Measurements from ENCODE around the gene WNT1.

Gene WNT1

DNA sequence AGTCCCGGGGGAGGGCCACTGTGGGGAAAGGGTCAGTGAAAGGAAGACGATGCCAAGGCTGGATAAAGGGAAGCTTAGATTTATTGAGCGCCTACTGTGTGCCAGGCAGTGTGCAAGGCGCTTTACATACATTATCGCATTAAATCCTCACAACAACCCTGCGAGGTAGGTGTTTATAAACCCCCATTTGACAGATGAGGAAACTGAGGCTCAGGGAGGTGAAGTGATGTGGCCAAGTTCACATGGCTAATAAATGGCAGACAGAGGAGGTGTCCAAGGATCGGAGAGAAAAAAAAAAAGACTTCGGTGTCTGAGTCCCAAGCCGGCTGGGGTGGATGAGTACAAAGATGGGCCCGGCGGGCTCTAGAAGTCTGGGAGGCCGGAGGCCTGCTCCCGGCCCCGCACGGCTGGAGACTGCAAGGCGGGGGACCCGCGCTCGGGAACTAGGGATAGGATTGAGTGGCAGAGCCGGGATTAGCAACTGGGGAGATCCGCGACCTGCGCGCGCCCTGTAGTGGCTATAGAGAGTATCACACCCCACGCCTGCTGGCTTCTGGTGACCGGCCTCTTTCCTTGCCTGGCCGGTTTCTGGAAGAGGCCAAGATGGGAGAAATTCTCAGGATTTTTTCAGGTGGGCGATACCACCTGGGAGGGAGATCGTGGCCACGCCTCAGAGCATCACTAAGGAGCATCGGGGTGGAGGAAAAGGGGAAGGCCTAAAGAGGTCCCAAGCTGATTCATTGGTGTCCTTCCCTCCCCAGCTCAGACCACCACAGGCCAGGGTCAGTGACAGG lies 17.2 kb downstream of the WNT1 start:
- peak; percentile 76 to 94 (median 85) for DNase-seq
- intact Hi-C loops (cut with DNase I), result no loop called here

DNA sequence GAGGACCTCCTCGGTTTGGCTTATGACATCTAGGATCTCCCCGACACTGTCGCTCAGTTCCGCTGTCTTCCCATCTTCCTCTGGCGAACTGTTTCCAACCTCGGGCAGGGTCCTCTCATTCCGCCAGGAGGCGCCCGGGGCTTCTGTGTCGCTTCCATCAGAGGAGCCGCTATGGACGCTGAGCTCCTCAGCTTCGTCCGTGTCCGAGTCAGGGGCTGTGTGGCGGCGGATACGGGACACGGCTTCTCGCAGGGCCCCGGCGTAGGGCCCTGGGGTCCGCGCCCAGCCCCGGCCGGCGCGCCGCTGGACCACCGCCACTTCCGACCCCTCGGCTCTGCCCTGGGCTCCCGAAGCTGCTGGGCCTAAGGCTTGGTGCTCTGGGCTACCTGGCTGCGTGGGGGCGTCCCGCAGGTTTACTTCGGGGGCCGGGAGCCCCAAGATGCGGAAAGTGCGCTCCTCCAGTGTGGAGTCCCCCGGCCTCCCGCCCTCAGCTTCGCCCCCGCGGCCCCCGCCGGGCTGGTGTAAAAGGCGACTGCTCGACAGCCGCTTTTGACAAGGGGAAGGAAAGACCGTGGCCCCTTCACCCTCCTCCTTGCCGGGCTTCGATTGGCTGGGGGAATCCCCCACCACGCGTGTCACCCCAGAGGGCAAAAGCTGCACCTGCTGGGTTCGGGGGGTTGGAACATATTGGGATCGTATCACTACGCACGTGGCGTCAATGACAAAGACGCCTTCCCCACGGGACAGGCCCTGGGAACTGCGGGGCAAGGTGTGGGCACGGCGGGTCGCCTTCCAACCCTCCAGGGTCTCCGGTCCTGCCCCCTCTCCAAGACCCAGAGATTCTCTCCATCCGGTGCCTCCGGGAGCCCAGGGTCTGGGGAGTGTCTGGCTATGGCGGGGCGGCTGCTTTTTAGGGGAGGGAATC lies 18.9 kb downstream of the WNT1 start:
- peak; percentile 65 to 92 (median 84) for DNase-seq
- intact Hi-C loops (cut with DNase I), result no loop called here

DNA sequence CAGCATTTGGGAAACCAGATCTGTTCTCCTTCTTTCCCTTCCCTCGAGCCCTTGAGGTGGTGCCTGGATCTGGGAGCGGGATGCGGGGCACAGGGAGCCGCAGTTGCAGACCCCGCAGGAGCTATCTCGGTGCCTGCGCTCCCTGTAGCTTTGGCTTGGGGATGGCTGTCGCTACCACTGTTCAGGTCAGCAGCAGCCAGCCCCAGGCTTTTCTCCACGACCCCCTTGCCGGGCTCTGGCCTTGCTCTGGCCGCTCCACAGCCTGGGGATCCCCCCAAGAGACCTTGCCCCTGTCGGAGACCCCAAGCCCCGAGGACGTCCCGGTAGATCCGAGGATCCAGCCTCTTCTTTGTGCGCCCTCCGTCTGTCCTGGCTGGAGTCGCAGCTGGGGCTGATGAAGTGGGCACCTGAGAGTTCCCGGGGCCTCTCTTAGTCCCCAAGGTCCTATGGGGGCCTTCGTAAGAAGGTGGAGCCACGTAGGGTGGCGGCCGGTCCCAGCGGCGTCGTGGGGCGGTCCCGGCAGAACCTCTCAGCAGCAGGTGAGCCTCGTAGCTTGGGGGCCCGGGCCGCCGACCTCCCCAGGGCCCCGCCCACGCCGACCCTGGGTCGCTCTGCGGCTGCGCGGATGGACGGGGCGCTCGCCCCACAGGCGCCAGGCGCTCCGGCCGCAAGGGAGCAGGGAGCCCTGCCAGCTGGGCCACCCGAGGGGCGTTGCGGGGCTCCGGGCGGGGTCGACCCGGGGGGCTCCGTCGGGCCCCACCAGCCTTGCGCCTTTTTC lies 19.8 kb downstream of the WNT1 start:
- intact Hi-C loops (cut with DNase I), result no loop called here
- peak in 23 of 42 donors; percentile 19 to 65 (median 47) for DNase-seq

DNA sequence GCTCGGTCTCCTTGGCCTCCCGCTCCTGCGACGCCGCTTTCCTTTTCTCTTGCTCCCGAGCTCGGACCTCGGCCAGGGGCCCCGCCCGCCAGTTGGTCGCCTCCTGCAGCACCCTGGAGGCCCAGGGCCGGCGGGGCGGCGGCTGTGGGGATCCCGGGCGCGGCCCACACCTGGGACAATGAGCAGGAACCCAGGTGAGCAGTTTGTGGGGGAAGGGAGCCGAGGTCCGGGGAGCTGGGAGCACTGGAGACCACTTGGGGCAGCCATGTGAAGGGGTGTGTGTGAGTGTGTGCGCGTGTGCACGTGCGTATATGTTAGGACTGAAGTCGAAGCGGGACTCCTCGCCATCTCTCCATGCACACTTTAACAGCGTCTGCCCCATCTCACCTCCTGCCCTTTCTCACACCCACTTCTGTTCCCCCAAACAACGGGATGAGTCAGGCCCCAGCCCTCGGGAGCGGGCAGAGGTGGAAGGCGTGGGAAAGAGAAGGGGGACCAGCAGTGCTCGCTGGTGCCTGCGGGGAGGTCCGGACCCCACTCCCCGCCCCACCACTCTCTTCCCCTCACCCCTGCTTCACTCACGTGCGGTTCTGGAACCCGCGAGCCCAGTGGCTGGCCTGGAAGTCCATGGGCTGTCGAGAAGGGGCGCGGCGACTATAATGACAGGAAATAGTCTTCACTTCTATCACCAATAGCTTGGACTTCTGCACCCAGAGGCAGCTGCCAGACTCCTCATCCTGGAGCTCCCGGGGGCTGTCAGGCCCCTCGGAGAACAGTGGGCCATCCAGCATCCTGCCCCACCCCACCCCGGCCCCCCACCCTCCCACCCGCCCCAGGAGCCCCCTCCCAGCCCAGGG lies 20.6 kb downstream of the WNT1 start:
- intact Hi-C loops (cut with DNase I), result no loop called here
- DNase-seq, result peak in 32 of 42 donors; percentile 30 to 85 (median 63)

DNA sequence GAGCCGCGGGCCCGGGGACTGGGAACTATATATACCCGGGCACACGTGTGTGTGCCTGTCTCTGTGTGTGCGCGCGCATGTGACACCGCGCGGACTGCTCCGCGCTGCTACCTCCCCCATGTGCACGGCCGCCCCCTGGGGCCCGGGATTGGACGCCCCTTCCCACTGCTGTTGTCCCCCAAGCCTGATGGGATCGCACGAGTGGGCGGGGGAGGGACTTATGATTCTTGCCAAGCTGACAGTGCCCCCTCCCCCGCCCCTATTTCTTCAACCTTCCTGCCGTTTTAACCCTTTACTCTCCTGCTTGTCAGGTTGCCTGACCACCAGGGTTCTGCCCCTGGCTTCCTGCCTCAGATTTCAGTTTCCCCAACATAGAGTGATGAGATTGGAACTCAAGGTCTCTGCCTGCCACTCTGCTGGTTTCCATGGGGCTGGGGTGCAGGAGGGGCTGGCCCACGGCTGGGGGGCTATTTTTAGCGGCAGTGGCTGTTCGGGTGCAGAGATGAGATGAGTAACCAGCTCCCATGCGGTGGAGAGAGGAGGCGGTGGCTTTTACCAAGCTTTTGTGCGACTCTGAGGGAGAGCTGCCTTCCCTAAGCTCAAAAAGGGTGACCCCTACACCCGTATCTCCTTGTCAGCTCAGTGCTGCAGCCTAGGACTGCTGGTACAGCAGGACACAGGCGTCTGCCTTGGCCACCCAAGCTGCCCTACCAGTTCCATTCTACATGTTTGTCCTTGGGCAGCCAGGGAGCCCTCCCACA lies 21.4 kb downstream of the WNT1 start, which contains the start of gene DDN:
Gene DDN, minus strand, starts transcription at position 5 of the 761 bp plus-strand sequence. CDS start 88 bp downstream, outside the sequence.
- intact Hi-C loops (cut with DNase I), result no loop called here
- peak in 40 of 42 donors; percentile 47 to 88 (median 72) for DNase-seq

DNA sequence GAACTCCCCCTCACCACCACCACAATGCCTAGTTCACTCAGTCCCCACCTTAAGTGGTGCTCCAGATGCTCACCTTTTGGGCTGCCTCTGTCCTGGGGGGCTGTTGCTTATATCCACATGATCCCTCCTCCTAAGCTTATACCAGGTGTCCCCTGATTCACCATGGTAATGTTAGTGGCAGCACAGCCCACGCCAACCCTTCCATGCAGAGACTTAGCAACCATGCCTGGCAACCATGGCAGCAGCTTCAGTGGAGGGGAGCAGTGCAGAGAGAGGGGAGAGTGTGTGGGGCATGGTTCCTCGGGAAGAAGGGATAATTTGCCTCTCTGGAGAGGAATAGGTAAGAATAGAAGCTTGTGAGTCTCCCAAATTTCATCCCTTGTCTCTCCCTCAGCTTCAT lies 22.2 kb downstream of the WNT1 start:
- intact Hi-C loops (cut with DNase I), result no loop called here
- DNase-seq, result peak in 41 of 42 donors; percentile 42 to 93 (median 75)

DNA sequence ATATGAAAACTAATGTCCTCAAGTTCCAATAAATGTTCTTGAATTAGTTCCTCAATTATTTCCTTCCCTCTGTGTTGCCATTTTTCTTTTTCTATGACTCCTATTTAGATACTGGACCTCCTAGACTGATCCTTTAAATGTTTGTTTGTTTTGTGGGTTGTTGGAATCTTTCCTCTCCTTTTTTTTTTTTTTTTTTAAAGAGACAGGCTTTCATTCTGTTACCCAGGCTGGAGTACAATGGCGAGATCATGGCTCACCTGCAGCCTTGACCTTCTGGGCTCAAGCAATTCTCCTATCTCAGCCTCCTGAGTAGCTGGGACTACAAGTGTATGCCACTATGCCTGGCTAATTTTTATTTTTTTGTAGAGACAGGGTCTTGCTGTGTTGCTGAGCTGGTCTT lies 30.8 kb downstream of the WNT1 start:
- no peak for DNase-seq
- intact Hi-C loops (cut with DNase I), result no loop called here

DNA sequence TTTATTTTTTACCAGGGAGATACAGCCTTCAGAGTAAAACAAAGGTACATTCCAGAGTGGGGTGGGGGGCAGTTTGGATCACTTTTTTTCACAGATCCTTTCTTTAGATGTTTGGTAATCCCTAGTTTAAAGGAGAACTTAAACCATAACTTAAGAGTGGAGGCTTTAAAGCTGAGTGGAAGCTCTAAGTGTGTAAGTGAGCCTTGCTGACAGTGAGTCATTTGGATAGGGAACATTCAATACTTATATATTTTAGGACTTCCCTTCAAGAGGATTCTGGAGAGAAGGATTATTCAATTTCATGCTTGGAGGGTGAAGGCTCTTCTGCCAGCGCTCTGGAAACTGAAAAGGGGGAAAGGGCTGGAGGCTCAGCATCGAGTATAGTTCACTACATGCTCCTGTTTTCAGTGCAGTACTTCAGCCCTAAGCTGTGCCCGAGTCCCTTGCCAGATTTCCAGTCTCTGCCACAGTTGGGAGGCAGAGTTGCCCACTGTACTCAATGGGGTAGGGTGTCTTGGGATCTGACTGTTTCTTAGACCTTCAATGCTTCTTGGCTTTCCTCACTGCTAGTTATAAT lies 32.1 kb downstream of the WNT1 start:
- DNase-seq, result no peak
- intact Hi-C loops (cut with DNase I), result no loop called here

DNA sequence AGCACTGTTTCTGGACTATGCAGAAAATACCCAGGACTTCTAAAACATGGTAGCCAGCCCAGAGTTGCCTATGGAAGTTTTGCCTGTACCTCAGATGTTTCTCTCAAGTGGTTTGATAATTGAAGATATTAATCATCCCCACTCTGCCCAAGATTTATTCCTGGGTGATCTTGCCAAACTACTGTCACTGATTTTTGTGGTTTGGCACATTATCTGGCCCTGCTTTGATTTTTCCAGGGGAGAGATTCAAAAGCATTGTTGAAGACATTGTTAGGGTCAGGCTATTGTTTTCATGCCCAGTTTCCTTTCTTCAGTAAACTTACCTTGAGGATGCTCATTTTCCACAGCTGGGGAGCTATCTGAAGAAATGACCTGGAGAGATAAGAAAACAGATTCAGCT lies 34.6 kb downstream of the WNT1 start:
- intact Hi-C loops (cut with DNase I), result no loop called here
- no peak for DNase-seq

DNA sequence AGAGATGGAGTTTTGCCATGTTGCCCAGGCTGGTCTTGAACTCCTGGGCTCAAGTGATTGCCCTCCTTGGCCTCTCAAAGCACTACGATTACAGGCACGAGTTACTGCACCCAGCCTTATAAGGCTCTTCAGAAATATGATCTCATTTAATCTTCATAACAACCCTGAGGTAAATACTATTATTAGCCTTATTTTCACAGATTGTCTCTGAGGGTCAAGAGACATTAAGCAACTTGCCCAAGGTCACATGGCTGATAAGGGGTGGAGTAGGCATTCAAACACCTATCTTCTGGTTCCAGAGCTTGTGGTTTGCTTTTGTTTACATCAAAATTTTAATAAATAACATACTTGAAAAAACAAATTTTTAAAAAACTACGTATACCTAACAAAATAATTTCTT lies 35.3 kb downstream of the WNT1 start:
- DNase-seq, result no peak
- intact Hi-C loops (cut with DNase I), result no loop called here

DNA sequence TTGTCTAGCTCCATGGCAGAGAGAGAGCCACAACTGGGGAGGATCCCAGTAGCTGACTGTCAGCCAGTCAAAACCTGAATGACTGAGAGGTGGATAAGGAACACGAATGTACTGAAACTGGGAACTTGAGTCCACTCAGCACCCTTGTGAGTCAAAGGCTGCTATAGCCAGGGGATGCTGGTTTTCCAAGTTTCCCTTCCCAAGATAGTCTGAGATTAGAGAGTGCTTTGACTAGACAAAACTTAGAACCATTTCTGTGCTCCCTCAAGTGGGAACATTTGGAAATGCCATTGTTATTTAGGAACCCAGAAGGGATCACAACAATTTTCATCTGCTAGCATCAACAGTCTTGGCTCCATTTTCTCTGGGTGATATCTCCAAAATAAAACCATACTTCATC lies 36.4 kb downstream of the WNT1 start:
- DNase-seq, result no peak
- intact Hi-C loops (cut with DNase I), result no loop called here

DNA sequence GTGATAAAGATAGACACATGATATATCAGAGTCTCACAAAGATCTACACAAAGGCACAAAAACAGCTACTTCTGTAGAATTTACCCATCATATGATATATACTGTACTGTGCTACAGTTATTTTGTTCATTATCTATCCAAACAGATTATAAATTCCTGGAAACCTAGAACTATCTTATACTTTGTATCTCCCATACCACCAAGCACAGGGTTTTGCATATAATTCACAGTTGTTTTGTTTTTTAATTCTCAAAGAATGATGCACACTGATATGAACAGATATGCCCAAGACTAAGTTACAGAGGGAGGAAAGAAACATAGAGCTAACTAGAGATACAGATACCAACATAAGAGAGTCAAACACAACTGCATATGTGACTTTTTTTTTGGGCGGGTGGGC lies 37.1 kb downstream of the WNT1 start:
- intact Hi-C loops (cut with DNase I), result no loop called here
- DNase-seq, result no peak

DNA sequence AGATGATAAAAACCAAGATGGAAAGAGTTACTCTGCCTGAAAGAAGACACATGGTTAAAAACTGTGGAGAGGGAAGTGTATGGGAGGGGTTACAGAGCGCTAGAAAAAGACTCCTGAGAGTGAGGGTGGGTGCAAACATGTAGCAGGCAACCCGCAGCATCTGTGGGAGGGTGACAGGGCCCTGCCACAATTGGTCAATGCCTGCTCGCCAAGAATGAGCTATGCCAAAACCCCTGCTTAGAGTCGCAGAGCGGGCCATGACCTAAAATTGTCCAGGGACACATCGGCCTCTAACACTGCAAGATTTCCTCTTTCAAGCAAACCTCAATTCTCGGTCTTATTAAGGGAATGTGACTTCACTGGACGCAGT lies 39.8 kb downstream of the WNT1 start:
- peak in 11 of 42 donors; percentile 15 to 59 (median 37) for DNase-seq
- intact Hi-C loops (cut with DNase I), result no loop called here

DNA sequence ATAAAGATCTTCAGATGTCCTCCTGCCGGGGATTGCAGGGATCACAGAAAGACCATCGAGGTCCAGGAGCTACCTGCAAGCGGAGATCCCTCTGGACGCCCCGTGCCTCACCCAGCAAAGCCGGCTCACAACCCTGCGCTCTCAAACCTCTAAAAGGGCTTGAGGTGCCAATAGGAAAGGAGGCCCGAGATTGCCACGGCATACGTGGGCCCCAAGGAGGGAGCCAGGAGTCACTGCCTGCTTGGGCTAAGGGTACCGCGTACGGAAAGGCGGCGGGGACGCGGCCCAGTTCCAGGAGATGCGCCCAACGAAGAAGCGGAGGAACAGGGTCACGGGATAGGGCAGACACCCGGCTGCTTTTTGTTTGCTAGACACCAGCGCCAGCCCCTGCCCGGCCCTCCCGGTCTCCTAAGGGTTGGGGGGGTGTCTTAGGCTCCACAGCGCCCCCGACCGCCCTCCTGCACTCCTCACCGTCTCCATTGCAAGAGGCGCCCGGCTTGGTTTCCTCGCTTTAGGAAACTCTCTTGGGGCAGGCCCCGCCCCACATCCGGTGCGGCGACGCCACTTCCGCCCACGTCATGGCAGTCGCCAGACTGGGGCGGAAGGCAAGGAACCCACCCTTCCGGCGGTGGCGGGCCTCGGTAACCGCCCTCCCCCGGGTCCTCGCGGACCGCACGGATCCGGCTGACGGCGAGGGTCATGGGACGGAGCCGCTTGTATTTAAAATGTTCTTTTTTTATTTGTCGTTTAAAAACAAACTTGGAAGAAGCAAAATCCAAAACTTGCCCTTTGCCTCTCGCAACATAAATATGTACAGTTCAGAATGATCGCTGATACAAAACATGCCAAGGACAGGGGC lies 40.4 kb downstream of the WNT1 start, which contains the start of gene PRKAG1:
Gene PRKAG1, minus strand, starts transcription at position 516 of the 859 bp plus-strand sequence. Its CDS starts 36 bp downstream, at position 480.
- intact Hi-C loops (cut with DNase I), result no loop called here
- peak; percentile 93 to 99 (median 97) for DNase-seq

DNA sequence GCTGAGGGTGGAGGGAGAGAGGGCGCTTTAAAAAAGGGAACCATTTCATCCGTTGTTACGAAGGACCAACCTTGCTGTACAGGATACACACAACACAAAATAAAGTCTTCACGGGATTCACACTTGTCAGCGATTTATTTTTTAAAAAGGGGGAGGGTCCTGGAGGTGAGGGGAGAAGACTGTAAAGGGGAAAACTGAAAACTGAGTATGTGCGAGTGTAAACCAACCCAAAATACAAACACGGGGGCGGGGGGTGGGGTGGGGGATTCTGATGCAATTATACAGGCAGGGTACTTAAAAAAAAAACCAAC lies 41.0 kb downstream of the WNT1 start:
- intact Hi-C loops (cut with DNase I), result no loop called here

More for the DNA sequence above, 41.0 kb downstream of the WNT1 start:
- no peak for DNase-seq
